ENCODE results near the gene GPC6. TPM values are rescaled to one million over a fixed set of nuclear protein-coding genes. Genes with fewer than 3 reads are reported as not detected.

The GPC6 gene
- total RNA-seq, 1 experiment from 2014 or later, result 0.22 TPM

GRCh38 chr13:94454334-94454733 lies 1227.7 kb downstream of the GPC6 start (continued):
- TF ChIP-seq CTCF (IDR thresholded peaks at IDR 0.05 in 2 of 3, conservative IDR thresholded peaks at IDR 0.05 in 1 of 3; ENCODE audit: borderline replicate concordance in 1 of 3, insufficient read depth in 1 of 3, low read depth in 2 of 3, low read length in 2 of 3) (no peak), ZNF274 (IDR thresholded peaks at IDR 0.05; ENCODE audit: low read depth, low read length) (no peak), FOSL1 (IDR thresholded peaks at IDR 0.05; ENCODE audit: low read depth) (no peak), POLR2A (IDR thresholded peaks at IDR 0.05; ENCODE audit: borderline replicate concordance, extremely low read depth, insufficient read depth, insufficient read length) (no peak), SP1 (IDR thresholded peaks at IDR 0.05; ENCODE audit: low read depth) (no peak), EGR1 (IDR thresholded peaks at IDR 0.05; ENCODE audit: low read depth) (no peak), CEBPB (IDR thresholded peaks at IDR 0.05; ENCODE audit: low read depth) (no peak)

- TF ChIP-seq ELF1 (IDR thresholded peaks at IDR 0.05; ENCODE audit: borderline replicate concordance, low read depth) (no peak), SIN3A (IDR thresholded peaks at IDR 0.05; ENCODE audit: low read depth) (no peak), EGR1 (IDR thresholded peaks at IDR 0.05; ENCODE audit: low read depth) (no peak), TCF7L2 (IDR thresholded peaks at IDR 0.05; ENCODE audit: borderline replicate concordance, extremely low read depth, insufficient read depth, insufficient read length) (no peak), CBX3 (IDR thresholded peaks at IDR 0.05; ENCODE audit: low read depth) (no peak), JUND (IDR thresholded peaks at IDR 0.05) (no peak), CEBPB (IDR thresholded peaks at IDR 0.05; ENCODE audit: low read depth) (no peak), FOSL1 (IDR thresholded peaks at IDR 0.05; ENCODE audit: low read depth) (no peak), SRF (IDR thresholded peaks at IDR 0.05; ENCODE audit: low read depth) (no peak), ATF3 (IDR thresholded peaks at IDR 0.05) (no peak), EZH2 (IDR thresholded peaks at IDR 0.05) (no peak)
- no peak for DNase-seq (ENCODE audit: low read depth, low spot score)
- H3K27me3 ChIP-seq (ENCODE audit: insufficient read depth, low read length), result no peaks in the 10 kb centered on the region
- no peaks in the 10 kb centered on the region for H3K79me2 ChIP-seq (ENCODE audit: insufficient read depth, low read length)
- no peaks in the 10 kb centered on the region for H3K9me3 ChIP-seq (ENCODE audit: control insufficient read depth in 1 of 2, insufficient read depth in 1 of 2, low read depth in 1 of 2, low read length in 2 of 2)
- no peak for ATAC-seq
- intact Hi-C loops (cut with micrococcal nuclease), result no loop called here
- ChIA-PET CTCF (interaction anchor here (0.7 kb wide), 1 partner anchor 220 kb away, joined by 3 read pairs; no protein-coding TSS in a partner anchor), POLR2A (no interaction called here), RAD21 (ENCODE audit: low non-redundant PET in 1 of 2, low total read pairs in 2 of 2, uncharacterized antibody in 2 of 2, unreplicated experiment in 2 of 2) (no interaction called here)
- no peak overlapping the region for H3K9ac ChIP-seq (ENCODE audit: low read length)
- H3K36me3 ChIP-seq (ENCODE audit: control insufficient read depth in 1 of 2, insufficient read depth in 2 of 2, low read length in 2 of 2), result no peaks in the 10 kb centered on the region
- no TSS peak for BruUV-seq (replicated peaks)
- H3K4me2 ChIP-seq (ENCODE audit: low read length), result no peak overlapping the region
- H4K20me1 ChIP-seq (ENCODE audit: insufficient read depth), result no peaks in the 10 kb centered on the region
- no peak overlapping the region for H2AFZ ChIP-seq (ENCODE audit: low read depth, low read length, poor library complexity, severe bottlenecking)
- H3K9me2 ChIP-seq (ENCODE audit: insufficient read depth), result no peaks in the 10 kb centered on the region
- no peak overlapping the region for H3K4me3 ChIP-seq (replicated peaks in 1 of 2; ENCODE audit: low read depth in 1 of 2, low read length in 2 of 2)
- no peak overlapping the region for H3K27ac ChIP-seq (ENCODE audit: low read depth, low read length)
- H3K4me1 ChIP-seq (ENCODE audit: control insufficient read depth in 1 of 2, insufficient read depth in 2 of 2, low read length in 2 of 2), result no peaks in the 10 kb centered on the region
Measured at GRCh38 chr13:94454906-94455305, 1228.3 kb downstream of the GPC6 start.
